NCI-H2107 treated with DMSO at 0.1 percent for 48 hours (cell line): Measurements from ENCODE around the gene ROR2.
"Not testable (repeated sequence)": the region's sequence is repeated elsewhere in the genome, so short reads cannot be mapped to it uniquely, and the experiment has no call there.

Experiments
- DNase-seq: peaks from one replicate; lab custom pipeline; 2025; ENCODE audit not compliant: unreplicated experiment; lab: John Stamatoyannopoulos, UW

The ROR2 gene

DNA sequence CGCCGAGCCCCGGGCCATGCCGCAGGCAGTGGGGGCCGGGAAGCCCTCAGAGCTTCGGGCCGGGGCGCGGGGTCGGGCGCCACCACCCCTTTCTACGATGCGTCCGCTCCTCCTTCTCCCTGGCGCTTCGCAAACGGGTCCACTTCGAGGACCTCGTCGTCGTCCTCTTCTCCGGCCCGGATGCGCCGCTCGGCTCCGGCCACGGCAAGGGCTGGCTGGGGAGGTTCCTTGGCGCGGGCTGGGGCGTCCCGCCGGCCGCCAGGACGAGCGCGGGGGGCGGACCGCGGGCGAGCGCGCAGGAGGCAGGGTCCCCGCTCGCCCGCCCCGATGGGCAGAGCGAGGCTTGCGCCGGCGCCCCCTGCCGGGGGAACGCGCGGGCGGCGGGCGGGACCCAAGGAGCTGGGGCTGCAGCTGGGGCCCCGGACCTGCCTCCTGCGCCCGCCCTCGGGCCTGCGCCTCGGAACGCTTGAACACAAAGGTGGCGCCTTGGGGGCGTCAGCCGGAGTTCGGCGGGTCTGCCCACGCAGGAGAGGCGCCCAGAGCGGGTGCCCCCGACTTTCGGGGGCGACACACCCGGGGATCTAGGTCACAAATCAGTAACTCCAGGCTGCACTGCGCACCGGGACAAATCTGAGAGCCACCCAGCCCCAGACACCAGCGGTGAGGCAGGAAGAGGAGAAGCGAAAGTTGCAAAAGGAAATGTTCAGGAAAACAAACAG, at the start of gene ROR2:
Gene ROR2 (minus strand): TSS at position 283 of the 719 bp plus-strand sequence.
- DNase-seq = no peak

DNA sequence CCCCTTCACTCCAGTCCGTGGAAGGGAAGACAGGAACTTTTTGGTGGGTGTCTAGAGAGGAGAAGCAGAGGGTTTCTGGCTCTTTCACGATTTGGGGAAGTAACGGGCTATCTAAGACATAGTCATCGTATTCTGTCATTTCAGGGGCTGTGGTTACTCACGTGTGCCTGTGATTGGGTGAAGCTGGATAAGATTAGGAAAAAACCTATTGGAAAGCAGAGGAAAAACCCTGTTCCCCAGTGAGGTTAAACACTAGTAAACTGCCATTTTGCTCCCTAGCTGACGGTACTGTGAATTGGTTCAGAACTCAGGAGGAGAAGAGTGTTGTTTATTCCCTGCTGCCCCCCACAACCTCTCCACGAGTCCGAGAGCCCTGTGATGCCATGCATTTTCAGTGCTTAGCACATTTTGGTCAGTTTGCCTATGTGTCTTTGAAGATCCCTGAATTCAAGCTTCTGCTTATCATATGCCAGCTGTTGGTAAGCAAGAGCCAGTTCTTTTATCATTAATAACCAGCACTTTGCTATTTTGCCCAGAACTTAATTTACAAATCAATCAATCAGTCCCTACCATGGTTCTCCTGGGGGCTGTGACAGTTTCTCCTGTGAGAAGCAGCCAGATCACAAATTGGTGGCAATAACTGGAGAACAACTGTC, 45.1 kb upstream of the ROR2 start:
- DNase-seq = no peak

DNA sequence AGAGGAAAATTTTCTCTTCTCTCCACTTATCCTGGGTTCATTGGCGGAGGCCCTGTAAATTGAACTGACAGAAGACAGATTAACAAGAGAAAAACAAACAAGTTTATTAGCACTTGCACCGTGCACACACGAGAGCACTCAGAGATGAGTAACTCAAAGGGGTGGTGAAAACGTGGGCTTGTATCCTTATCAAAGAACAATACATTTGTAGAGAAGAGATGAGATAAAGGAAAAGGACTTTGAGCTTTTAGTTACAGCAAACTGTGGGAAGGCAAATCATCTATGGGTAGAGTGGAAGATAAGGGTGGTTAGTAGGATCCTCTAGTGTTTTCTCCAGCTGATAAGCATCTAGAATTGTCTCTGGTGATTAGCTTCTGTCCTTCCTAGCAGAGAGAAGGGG, 44.4 kb upstream of the ROR2 start:
- no peak for DNase-seq

DNA sequence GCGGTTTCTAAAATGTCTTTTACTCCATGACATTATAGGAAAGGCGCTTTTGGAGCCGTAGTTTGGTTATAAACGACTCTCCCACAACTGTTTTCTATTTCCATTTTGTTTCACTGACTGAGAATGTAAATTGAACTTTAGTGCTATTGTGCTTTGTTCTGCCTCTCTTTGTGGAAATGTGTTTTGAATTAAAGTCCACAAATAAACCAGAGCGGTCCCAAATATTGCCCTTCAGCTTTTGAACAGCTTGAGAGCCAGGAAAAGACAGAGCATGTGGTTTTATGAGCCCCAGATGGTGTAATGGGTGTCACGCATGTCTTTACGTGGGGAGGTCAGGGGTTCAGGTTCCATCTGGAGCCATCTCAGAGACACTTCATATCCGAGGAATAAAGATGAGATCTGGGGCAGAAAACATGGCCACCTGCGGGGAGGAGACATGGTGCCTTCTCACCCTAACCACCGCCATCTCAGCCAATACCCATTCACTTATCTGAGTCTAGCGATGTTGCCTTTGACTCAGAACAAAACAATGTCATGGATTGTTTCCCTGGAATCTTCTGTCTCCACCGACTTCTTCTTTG, 42.5 kb upstream of the ROR2 start:
- no peak for DNase-seq

- no peak for DNase-seq
Observed at GRCh38 chr9:91991721-91992341, 41.8 kb upstream of the ROR2 start.

- DNase-seq = no peak
Observed at GRCh38 chr9:91986248-91986647, 36.2 kb upstream of the ROR2 start.

DNA sequence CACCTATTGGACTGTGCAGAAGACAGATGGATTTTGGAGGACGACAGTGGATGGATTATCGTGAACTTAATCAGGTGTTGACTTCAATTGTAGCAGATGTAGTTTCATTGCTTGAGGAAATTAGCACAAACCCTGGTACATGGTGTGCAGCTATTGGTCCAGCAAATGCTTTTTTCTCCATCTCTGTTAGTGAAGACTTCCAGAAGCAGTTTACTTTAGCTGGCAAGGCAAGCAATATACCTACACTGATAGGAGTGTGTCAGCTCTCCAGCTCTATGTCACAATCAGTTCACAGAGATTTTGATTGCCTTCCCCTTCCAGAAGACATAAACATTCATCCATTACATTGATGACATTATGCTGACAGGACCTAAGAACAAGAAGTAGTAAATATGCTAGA, 35.7 kb upstream of the ROR2 start:
- DNase-seq = no peak

DNA sequence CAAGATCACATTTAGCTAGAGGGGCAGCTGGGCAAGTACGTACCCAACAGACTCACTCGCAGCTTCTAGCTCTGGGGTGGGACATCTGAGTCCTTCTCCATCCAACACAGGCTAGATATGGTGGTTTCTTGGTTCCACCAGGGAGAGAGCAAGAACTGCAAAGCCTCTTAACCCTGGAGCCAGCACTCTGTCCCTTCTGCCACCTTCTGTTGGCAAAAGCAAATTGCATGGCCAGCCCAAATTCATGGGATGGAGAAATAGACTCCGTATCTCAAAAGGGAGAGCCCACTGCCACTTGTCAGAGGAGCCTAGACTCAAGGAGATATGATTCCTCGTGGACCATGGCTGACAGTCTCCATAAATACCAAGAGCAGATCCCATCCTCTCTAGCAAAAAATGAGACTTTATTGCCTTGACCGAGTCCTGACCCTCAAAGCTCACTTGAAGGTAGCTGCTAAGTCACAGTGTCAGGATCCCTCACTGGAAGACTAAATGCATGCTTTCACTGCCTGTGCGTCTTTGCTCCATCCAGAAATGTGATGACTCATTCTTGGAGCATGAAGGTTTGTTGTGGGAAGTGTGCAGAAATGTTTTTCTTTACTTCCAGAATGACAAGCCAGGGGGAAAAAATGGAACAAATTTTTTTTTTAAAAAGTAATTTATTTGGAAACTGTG, 28.8 kb upstream of the ROR2 start:
- DNase-seq = no peak

- DNase-seq = not testable (repeated sequence)
Observed at GRCh38 chr9:91975254-91975653, 25.2 kb upstream of the ROR2 start.

DNA sequence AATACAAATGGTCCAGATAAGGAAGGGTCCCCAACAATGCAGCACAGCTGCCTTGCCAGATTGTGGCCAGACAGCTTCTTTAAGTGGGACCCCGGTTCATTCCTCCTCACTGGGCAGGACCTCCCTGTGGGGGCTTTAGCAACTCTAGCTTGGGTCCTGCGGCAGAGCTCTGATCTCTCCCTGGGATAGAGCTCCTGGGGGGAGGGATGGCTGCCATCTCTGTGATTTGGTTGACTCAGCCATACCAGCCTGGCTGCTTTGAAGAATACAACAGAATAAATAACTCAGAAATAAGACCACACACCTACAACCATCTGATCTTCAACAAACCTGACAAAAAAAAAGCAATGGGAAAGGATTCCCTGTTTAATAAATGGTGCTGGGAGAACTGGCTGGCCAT, 22.7 kb upstream of the ROR2 start:
- no peak for DNase-seq

GRCh38 chr9:91972076-91972626, 22.1 kb upstream of the ROR2 start:
- DNase-seq = no peak

DNA sequence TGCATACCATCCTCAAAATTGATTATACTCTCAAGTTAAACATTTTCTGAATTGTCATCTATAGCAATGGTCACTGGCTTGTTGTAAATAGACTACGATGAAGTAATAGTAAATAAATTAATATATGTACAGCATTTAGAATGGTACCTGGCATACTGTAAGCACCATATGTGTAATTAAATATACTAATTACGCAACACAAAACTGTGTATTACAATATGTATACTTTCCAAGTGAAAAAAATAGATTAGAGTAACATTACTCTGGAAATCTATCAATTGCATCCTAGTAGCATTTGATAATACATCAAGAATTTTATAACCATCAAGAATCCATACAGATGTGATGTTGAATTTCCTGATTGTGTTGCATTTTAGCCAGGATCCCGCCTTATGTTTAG, 17.2 kb upstream of the ROR2 start:
- DNase-seq = no peak

GRCh38 chr9:91966503-91966902, 16.5 kb upstream of the ROR2 start:
- no peak for DNase-seq

GRCh38 chr9:91963711-91964240, 13.7 kb upstream of the ROR2 start:
- DNase-seq = no peak

DNA sequence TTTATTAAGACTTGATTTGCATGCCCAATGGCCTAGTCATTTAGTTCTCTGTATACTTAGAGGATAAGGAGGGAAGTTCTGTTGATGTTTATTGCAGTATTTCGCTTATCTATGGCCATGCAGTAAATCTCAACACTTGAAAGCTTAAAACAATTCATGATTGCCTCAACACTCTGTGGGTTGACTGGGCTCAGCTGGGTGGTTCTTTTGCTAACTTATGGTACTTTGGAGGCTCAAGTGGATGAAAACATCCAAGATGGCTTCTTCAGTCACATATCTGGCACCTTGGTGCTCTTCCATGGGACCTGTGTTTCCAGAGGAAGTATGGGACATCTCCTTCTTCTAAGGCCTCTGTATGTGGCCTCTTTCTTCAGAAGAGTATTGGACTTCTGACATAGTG, 10.3 kb upstream of the ROR2 start:
- DNase-seq = no peak

DNA sequence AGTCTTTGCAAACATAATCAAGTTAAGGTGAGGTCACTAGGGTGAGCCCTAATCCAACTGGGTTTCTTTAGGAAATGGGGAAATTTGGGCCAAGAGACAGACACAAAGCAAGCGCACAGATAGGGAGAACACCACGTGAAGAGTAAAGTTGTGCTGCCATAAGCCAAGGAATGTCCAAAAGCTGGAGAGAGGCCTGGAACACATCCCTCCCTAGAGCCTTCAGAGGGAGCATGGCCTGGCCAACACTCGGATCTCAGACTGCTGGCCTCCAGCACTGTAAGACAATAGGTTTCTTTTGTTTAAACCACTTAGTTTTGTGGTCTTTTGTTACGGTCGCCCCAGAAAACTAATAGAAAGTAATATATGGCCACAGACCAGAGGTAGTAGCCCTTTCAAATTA, 8.1 kb upstream of the ROR2 start:
- DNase-seq = no peak

GRCh38 chr9:91954841-91955471, 4.9 kb upstream of the ROR2 start:
- DNase-seq = no peak

GRCh38 chr9:91953718-91954117, 3.7 kb upstream of the ROR2 start:
- no peak for DNase-seq

- DNase-seq = no peak
Observed at GRCh38 chr9:91951944-91952520, 2.0 kb upstream of the ROR2 start.

GRCh38 chr9:91949392-91949945, 559 bp downstream of the ROR2 start:
- DNase-seq = no peak
